Measurements from ENCODE around the gene PAPPA.

Gene PAPPA

GRCh38 chr9:116340270-116340669 is 186.7 kb downstream of the PAPPA start:
- Histone ChIP-seq H3K4me3 (ENCODE audit: insufficient read depth, low read length, poor library complexity, severe bottlenecking) (no peak overlapping the region), H3F3A (ENCODE audit: insufficient read depth) (no peaks in the 10 kb centered on the region), H3K79me2 (ENCODE audit: insufficient read depth, low read length) (no peaks in the 10 kb centered on the region), H3K9me3 (ENCODE audit: insufficient read depth, low read length) (no peaks in the 10 kb centered on the region), H3K4me2 (ENCODE audit: low read depth, low read length, poor library complexity, severe bottlenecking) (no peak overlapping the region), H4K20me1 (ENCODE audit: low read depth, low read length) (no peaks in the 10 kb centered on the region), H3K36me3 (ENCODE audit: low read length) (no peaks in the 10 kb centered on the region), H3K27me3 (ENCODE audit: low read length) (no peaks in the 10 kb centered on the region), H3K9ac (ENCODE audit: low read length) (no peak overlapping the region), H3K9me2 (replicated peaks; ENCODE audit: insufficient read depth, low read length) (no peaks in the 10 kb centered on the region), H3K27ac (ENCODE audit: low read depth, low read length) (no peak overlapping the region), H2AFZ (ENCODE audit: low read depth, low read length, severe bottlenecking) (no peak overlapping the region)
- TF ChIP-seq CTCF (IDR thresholded peaks at IDR 0.05; ENCODE audit: insufficient read depth, low read length, poor library complexity, severe bottlenecking), result no peak

GRCh38 chr9:116342061-116342460 is 188.5 kb downstream of the PAPPA start:
- no peak overlapping the region for H2AFZ ChIP-seq (ENCODE audit: low read depth, low read length, severe bottlenecking)
- H4K20me1 ChIP-seq (ENCODE audit: low read depth, low read length), result no peaks in the 10 kb centered on the region
- no peaks in the 10 kb centered on the region for H3K9me3 ChIP-seq (ENCODE audit: insufficient read depth, low read length)
- no peaks in the 10 kb centered on the region for H3K79me2 ChIP-seq (ENCODE audit: insufficient read depth, low read length)
- H3K27me3 ChIP-seq (ENCODE audit: low read length), result no peaks in the 10 kb centered on the region
- H3K36me3 ChIP-seq (ENCODE audit: low read length), result no peaks in the 10 kb centered on the region
- no peak for TF ChIP-seq EZH2phosphoT487 (conservative IDR thresholded peaks at IDR 0.05; ENCODE audit: low read length)
- no peak for TF ChIP-seq CTCF (IDR thresholded peaks at IDR 0.05; ENCODE audit: insufficient read depth, low read length, poor library complexity, severe bottlenecking)
- H3K27ac ChIP-seq (ENCODE audit: low read depth, low read length), result no peak overlapping the region
- no peaks in the 10 kb centered on the region for H3F3A ChIP-seq (ENCODE audit: insufficient read depth)
- H3K9me2 ChIP-seq (replicated peaks; ENCODE audit: insufficient read depth, low read length), result no peaks in the 10 kb centered on the region
- no peak overlapping the region for H3K9ac ChIP-seq (ENCODE audit: low read length)
- H3K4me2 ChIP-seq (ENCODE audit: low read depth, low read length, poor library complexity, severe bottlenecking), result no peak overlapping the region
- no peak overlapping the region for H3K4me3 ChIP-seq (ENCODE audit: insufficient read depth, low read length, poor library complexity, severe bottlenecking)

GRCh38 chr9:116342941-116343340 is 189.3 kb downstream of the PAPPA start:
- no peaks in the 10 kb centered on the region for H3K27me3 ChIP-seq (ENCODE audit: low read length)
- H3K36me3 ChIP-seq (ENCODE audit: low read length), result no peaks in the 10 kb centered on the region
- no peaks in the 10 kb centered on the region for H3K79me2 ChIP-seq (ENCODE audit: insufficient read depth, low read length)
- no peaks in the 10 kb centered on the region for H3K9me3 ChIP-seq (ENCODE audit: insufficient read depth, low read length)
- no peak overlapping the region for H3K4me2 ChIP-seq (ENCODE audit: low read depth, low read length, poor library complexity, severe bottlenecking)
- H2AFZ ChIP-seq (ENCODE audit: low read depth, low read length, severe bottlenecking), result no peak overlapping the region
- H3F3A ChIP-seq (ENCODE audit: insufficient read depth), result no peaks in the 10 kb centered on the region
- H3K9me2 ChIP-seq (replicated peaks; ENCODE audit: insufficient read depth, low read length), result no peaks in the 10 kb centered on the region
- no peak overlapping the region for H3K9ac ChIP-seq (ENCODE audit: low read length)
- no peak overlapping the region for H3K4me3 ChIP-seq (ENCODE audit: insufficient read depth, low read length, poor library complexity, severe bottlenecking)
- H3K27ac ChIP-seq (ENCODE audit: low read depth, low read length), result no peak overlapping the region
- H4K20me1 ChIP-seq (ENCODE audit: low read depth, low read length), result no peaks in the 10 kb centered on the region
- TF ChIP-seq CTCF (IDR thresholded peaks at IDR 0.05; ENCODE audit: insufficient read depth, low read length, poor library complexity, severe bottlenecking), result no peak
- no peak for TF ChIP-seq EZH2phosphoT487 (conservative IDR thresholded peaks at IDR 0.05; ENCODE audit: low read length)

GRCh38 chr9:116344416-116344815 is 190.8 kb downstream of the PAPPA start:
- Histone ChIP-seq H3K4me2 (ENCODE audit: low read depth, low read length, poor library complexity, severe bottlenecking) (no peak overlapping the region), H3K36me3 (ENCODE audit: low read length) (no peaks in the 10 kb centered on the region), H3F3A (ENCODE audit: insufficient read depth) (no peaks in the 10 kb centered on the region), H3K27ac (ENCODE audit: low read depth, low read length) (no peak overlapping the region), H3K27me3 (ENCODE audit: low read length) (no peaks in the 10 kb centered on the region), H3K4me3 (ENCODE audit: insufficient read depth, low read length, poor library complexity, severe bottlenecking) (no peak overlapping the region), H3K79me2 (ENCODE audit: insufficient read depth, low read length) (no peaks in the 10 kb centered on the region), H2AFZ (ENCODE audit: low read depth, low read length, severe bottlenecking) (no peak overlapping the region), H4K20me1 (ENCODE audit: low read depth, low read length) (no peaks in the 10 kb centered on the region), H3K9ac (ENCODE audit: low read length) (no peak overlapping the region), H3K9me2 (replicated peaks; ENCODE audit: insufficient read depth, low read length) (no peaks in the 10 kb centered on the region), H3K9me3 (ENCODE audit: insufficient read depth, low read length) (no peaks in the 10 kb centered on the region)
- TF ChIP-seq EZH2phosphoT487 (conservative IDR thresholded peaks at IDR 0.05; ENCODE audit: low read length), result no peak
- no peak for TF ChIP-seq CTCF (IDR thresholded peaks at IDR 0.05; ENCODE audit: insufficient read depth, low read length, poor library complexity, severe bottlenecking)

Measured in SU-DHL-6 (cell line).